ENCODE measurements around the gene LCP2. TPM values are rescaled to one million over a fixed set of nuclear protein-coding genes. Genes with fewer than 3 reads are reported as not detected.
"Not testable (repeated sequence)": the region's sequence is repeated elsewhere in the genome, so short reads cannot be mapped to it uniquely, and the experiment has no call there.

LCP2 gene
- total RNA-seq, 1 donor from 2014 or later: 351 TPM

- intact Hi-C loops (cut with micrococcal nuclease): loop anchor here (2.0 kb wide), 1 partner anchor 16 kb away; no protein-coding TSS in a partner anchor
- H3K27me3 Mint-ChIP-seq (ENCODE audit: insufficient read depth): no peaks in the 10 kb centered on the region
- peak overlapping the region; percentile 85 for H3K27ac Mint-ChIP-seq
- peaks cover 80% of the 10 kb centered on the region for H3K36me3 Mint-ChIP-seq (ENCODE audit: low read depth)
- peaks cover 87% of the 10 kb centered on the region for H3K4me1 Mint-ChIP-seq (ENCODE audit: low read depth)
- H3K4me3 Mint-ChIP-seq: peak overlapping the region; percentile 64
- no peaks in the 10 kb centered on the region for H3K9me3 Mint-ChIP-seq
- DNase-seq (ENCODE audit: low spot score): peak; percentile 47
These were observed 35.2 kb downstream of the LCP2 start for GRCh38 chr5:170262061-170263045.

DNA sequence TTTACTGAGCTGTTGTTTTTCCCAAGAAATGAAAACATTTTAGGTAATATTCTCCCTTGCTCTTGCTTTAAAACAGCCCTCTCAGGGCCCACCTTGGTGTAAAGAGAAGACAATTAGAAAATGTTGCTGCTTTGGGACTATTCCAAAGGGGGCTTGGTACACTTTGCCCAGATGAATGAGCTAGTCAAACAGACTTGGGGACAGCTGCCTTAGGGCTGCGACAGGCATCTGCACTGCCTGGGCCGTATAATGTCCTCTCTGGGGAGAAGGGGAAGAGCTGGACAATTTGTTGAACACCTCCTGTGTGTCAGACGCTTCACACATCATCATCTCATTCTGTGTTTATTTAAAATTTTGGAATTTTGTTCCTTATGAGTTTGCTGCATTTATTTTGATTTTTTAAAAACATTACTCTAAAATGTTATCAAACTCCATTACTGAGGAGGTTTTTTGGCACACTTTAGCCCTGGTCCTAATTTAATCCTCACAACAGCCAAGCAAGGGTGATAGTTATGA, 36.0 kb downstream of the LCP2 start:
- Mint-ChIP-seq H3K36me3 (ENCODE audit: low read depth) (peaks cover 81% of the 10 kb centered on the region), H3K4me3 (peak overlapping the region; percentile 65), H3K4me1 (ENCODE audit: low read depth) (peaks cover 87% of the 10 kb centered on the region), H3K27ac (peak overlapping the region; percentile 85), H3K9me3 (no peaks in the 10 kb centered on the region), H3K27me3 (ENCODE audit: insufficient read depth) (no peaks in the 10 kb centered on the region)
- no peak for DNase-seq (ENCODE audit: low spot score)
- intact Hi-C loops (cut with micrococcal nuclease): loop anchor here (2.0 kb wide), 1 partner anchor 17 kb away; no protein-coding TSS in a partner anchor

GRCh38 chr5:170257370-170257769, 40.2 kb downstream of the LCP2 start:
- no peak for DNase-seq (ENCODE audit: low spot score)
- intact Hi-C loops (cut with micrococcal nuclease): no loop called here
- Mint-ChIP-seq H3K27me3 (ENCODE audit: insufficient read depth) (no peaks in the 10 kb centered on the region), H3K36me3 (ENCODE audit: low read depth) (peaks cover 88% of the 10 kb centered on the region), H3K27ac (peak overlapping the region; percentile 74), H3K4me1 (ENCODE audit: low read depth) (peaks cover 82% of the 10 kb centered on the region), H3K9me3 (no peaks in the 10 kb centered on the region), H3K4me3 (no peak overlapping the region)

- intact Hi-C loops (cut with micrococcal nuclease): no loop called here
These were observed 41.0 kb downstream of the LCP2 start for GRCh38 chr5:170256571-170256970.

DNA sequence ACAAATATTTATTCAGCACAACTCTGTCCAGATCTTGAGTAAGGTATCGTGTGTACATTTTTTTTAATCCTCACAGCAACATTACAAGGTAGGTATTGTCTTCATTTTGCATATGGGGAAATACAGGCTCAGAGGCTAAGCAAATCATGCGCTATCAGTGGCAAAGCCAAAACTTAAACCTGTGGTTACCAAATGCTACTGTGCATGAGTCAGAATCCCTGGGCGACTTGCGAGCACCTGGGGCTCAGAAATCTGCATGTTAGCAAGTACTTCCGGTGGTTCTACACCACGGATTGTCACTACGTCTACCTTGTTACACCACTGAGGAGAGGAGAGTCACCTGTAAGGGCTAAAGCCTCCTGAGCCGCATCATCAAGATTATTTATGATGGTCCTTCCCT, 43.5 kb downstream of the LCP2 start:
- H3K9me3 Mint-ChIP-seq: no peaks in the 10 kb centered on the region
- peaks cover 87% of the 10 kb centered on the region for H3K36me3 Mint-ChIP-seq (ENCODE audit: low read depth)
- H3K27ac Mint-ChIP-seq: peak overlapping the region; percentile 66
- peak overlapping the region; percentile 13 for H3K4me3 Mint-ChIP-seq
- intact Hi-C loops (cut with micrococcal nuclease): loop anchor here (1.0 to 2.0 kb wide), 4 partner anchors 13 to 77 kb away; no protein-coding TSS in a partner anchor
- H3K27me3 Mint-ChIP-seq (ENCODE audit: insufficient read depth): no peaks in the 10 kb centered on the region
- H3K4me1 Mint-ChIP-seq (ENCODE audit: low read depth): peaks cover 63% of the 10 kb centered on the region
- peak; percentile 68 for DNase-seq (ENCODE audit: low spot score)

More at GRCh38 chr5:170256571-170256970, 41.0 kb downstream of the LCP2 start:
- H3K27ac Mint-ChIP-seq: peak overlapping the region; percentile 74
- peaks cover 88% of the 10 kb centered on the region for H3K36me3 Mint-ChIP-seq (ENCODE audit: low read depth)
- no peak for DNase-seq (ENCODE audit: low spot score)
- peaks cover 74% of the 10 kb centered on the region for H3K4me1 Mint-ChIP-seq (ENCODE audit: low read depth)
- no peaks in the 10 kb centered on the region for H3K9me3 Mint-ChIP-seq
- no peaks in the 10 kb centered on the region for H3K27me3 Mint-ChIP-seq (ENCODE audit: insufficient read depth)
- no peak overlapping the region for H3K4me3 Mint-ChIP-seq

DNA sequence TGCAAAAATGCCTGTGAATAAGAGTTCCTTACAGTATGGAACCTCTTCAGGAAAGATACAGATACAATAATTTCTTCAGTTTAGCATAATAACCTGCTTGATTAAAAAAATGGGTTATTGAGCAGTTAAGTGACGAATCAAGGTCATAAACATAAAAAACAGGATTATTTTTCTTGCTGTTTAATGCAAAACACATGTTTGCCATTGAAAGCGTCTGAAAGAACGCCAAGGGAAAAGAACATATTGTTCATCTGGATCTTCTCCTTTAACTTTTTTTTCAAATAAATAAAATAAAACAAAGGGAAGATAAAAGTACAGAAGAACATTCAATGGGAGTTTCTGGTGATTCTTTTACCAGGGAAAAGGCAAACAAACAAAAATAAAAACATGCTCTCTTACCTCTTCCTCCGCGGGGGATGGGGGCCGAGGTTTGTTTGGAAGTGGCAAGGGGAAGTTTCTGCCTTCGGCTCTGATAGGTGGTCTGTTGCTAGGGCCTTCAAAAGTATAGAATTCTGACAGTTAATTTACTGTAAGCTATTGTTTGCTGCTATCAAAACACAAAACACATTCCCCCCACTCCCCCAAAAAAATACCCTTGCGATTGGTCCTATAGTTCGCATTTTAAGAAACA, 44.7 kb downstream of the LCP2 start:
- H3K4me3 Mint-ChIP-seq: no peak overlapping the region
- no peak for DNase-seq (ENCODE audit: low spot score)

DNA sequence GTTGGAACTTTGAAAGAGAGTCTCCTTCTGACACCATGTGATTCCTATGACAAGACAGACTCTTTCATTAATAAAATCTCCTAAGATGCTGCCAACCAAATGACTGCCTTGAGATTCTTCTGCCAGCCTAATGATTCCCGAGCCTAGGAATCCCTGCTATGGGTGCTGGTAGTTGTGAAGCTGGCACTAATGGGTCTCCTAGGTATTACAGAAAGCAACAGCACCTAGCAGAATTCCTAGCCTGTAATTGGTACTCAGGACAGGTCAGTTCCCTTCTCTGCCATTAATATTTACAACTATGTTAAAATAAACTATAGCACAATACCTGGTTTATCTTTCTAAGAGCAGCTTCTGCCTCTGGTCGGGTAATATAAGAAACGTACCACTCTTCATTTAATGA, 45.5 kb downstream of the LCP2 start:
- no peaks in the 10 kb centered on the region for H3K27me3 Mint-ChIP-seq (ENCODE audit: insufficient read depth)
- H3K4me1 Mint-ChIP-seq (ENCODE audit: low read depth): peaks cover 52% of the 10 kb centered on the region
- no peak for DNase-seq (ENCODE audit: low spot score)
- no peaks in the 10 kb centered on the region for H3K9me3 Mint-ChIP-seq
- H3K4me3 Mint-ChIP-seq: no peak overlapping the region
- intact Hi-C loops (cut with micrococcal nuclease): loop anchor here (2.0 kb wide), 1 partner anchor 15 kb away; no protein-coding TSS in a partner anchor
- peaks cover 91% of the 10 kb centered on the region for H3K36me3 Mint-ChIP-seq (ENCODE audit: low read depth)
- no peak overlapping the region for H3K27ac Mint-ChIP-seq

More for the DNA sequence above, 44.7 kb downstream of the LCP2 start:
- peaks cover 60% of the 10 kb centered on the region for H3K4me1 Mint-ChIP-seq (ENCODE audit: low read depth)
- no peaks in the 10 kb centered on the region for H3K9me3 Mint-ChIP-seq
- no peak overlapping the region for H3K27ac Mint-ChIP-seq
- intact Hi-C loops (cut with micrococcal nuclease): loop anchor here (2.0 kb wide), 1 partner anchor 16 kb away; no protein-coding TSS in a partner anchor
- no peaks in the 10 kb centered on the region for H3K27me3 Mint-ChIP-seq (ENCODE audit: insufficient read depth)
- H3K36me3 Mint-ChIP-seq (ENCODE audit: low read depth): peaks cover 90% of the 10 kb centered on the region

DNA sequence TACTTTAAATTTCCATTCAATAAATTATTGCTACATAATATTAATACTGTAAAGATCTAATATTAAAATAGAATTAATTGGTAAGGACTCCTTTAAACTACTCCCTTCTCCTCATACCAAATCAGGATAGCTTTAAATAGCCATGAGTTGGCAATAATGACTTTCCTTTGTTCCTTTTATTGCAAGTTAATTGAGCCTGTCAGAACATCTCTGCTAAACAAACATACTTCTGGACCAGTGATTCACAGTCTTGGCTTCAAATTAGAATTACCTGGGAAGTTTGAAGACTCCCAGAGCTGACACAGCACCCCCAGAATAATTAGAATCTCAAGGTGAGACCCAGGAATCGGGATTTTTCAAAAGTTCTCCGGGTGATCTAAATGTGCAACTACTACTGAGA, 46.1 kb downstream of the LCP2 start:
- Mint-ChIP-seq H3K9me3 (no peaks in the 10 kb centered on the region), H3K36me3 (ENCODE audit: low read depth) (peaks cover 92% of the 10 kb centered on the region), H3K4me1 (ENCODE audit: low read depth) (peaks cover 46% of the 10 kb centered on the region), H3K4me3 (no peak overlapping the region), H3K27me3 (ENCODE audit: insufficient read depth) (no peaks in the 10 kb centered on the region), H3K27ac (peak overlapping the region; percentile 25)
- intact Hi-C loops (cut with micrococcal nuclease): no loop called here
- DNase-seq (ENCODE audit: low spot score): no peak

GRCh38 chr5:170250810-170251317, 46.7 kb downstream of the LCP2 start:
- DNase-seq (ENCODE audit: low spot score): no peak
- Mint-ChIP-seq H3K4me3 (no peak overlapping the region), H3K36me3 (ENCODE audit: low read depth) (peaks cover 91% of the 10 kb centered on the region), H3K9me3 (peaks cover 1% of the 10 kb centered on the region), H3K4me1 (ENCODE audit: low read depth) (peaks cover 40% of the 10 kb centered on the region), H3K27ac (peak overlapping the region; percentile 40), H3K27me3 (ENCODE audit: insufficient read depth) (no peaks in the 10 kb centered on the region)
- intact Hi-C loops (cut with micrococcal nuclease): no loop called here

DNA sequence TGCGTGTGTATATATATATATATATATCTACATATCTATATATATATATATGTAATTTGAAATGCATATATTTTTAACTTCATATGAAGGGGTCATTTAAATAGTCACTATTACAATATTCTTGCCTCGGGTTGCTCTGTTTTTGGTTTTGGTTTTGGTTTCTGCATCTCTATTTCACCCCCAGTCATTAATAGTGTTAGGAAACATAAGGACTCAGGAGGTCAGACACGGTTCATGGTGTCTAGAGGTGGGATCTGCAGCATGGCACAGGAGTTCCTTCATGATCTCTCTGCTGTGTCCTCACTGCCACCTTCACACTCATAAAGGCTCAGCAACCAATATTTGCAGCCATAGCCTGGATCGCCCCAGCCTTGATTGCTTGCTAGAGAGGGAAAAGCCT, 48.2 kb downstream of the LCP2 start:
- Mint-ChIP-seq H3K9me3 (peaks cover 5% of the 10 kb centered on the region), H3K4me3 (no peak overlapping the region), H3K4me1 (ENCODE audit: low read depth) (peaks cover 26% of the 10 kb centered on the region), H3K36me3 (ENCODE audit: low read depth) (peaks cover 86% of the 10 kb centered on the region), H3K27me3 (ENCODE audit: insufficient read depth) (no peaks in the 10 kb centered on the region), H3K27ac (peak overlapping the region; percentile 15)
- no peak for DNase-seq (ENCODE audit: low spot score)
- intact Hi-C loops (cut with micrococcal nuclease): no loop called here

DNA sequence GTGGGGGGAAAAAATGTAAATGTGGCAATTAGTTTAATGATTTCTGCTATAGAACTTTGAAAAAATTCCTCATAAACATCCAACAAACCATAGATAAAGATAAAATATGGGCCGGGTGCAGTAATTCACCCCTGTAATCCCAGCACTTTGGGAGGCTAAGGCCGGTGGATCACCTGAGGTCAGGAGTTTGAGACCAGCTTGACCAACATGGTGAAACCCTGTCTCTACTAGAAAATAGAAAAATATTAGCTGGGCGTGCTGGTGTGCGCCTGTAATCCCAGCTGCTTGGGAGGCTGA, 48.7 kb downstream of the LCP2 start:
- H3K27me3 Mint-ChIP-seq (ENCODE audit: insufficient read depth); H3K4me3 Mint-ChIP-seq; intact Hi-C loops (cut with micrococcal nuclease); H3K9me3 Mint-ChIP-seq; H3K27ac Mint-ChIP-seq; DNase-seq (ENCODE audit: low spot score): not testable (repeated sequence)
- H3K4me1 Mint-ChIP-seq (ENCODE audit: low read depth): peaks cover 21% of the 10 kb centered on the region
- peaks cover 82% of the 10 kb centered on the region for H3K36me3 Mint-ChIP-seq (ENCODE audit: low read depth)

DNA sequence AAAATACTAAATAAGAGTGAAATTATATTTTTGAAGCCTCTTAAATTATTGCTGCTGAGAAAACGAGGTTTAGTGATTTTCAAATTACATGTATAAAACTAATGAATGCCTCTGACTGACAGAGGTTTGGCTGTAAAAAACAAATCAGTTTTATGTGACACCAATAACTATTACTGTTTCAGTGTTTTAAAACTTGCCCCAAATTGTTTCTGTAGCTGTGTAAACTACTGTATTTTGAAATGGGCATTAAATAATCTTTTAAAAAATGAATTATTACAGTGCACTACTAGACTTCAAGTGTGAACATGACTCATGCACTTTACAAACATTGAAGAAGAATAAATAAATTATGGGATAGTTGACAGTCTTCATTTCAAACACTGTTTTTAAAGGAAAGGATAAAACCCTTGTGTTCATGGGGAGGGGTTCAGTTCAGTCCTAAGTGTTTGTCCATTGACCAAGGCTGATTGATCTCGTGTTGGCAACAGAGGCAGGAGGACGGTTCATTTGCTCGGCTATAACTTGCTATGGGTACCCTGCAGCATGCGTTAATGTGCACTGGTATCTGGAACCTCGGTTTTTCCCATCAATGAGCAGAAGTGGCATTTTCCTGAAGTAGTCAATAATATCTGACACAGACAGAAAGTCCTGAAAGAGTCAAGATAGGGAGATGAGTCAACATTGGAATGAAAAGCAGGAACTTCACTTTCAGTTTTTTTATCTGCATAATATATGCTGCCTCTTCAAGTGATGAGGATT, 49.2 kb downstream of the LCP2 start:
- H3K27me3 Mint-ChIP-seq (ENCODE audit: insufficient read depth): no peaks in the 10 kb centered on the region
- no peak overlapping the region for H3K4me3 Mint-ChIP-seq
- peak overlapping the region; percentile 48 for H3K27ac Mint-ChIP-seq
- peaks cover 17% of the 10 kb centered on the region for H3K4me1 Mint-ChIP-seq (ENCODE audit: low read depth)
- no peak for DNase-seq (ENCODE audit: low spot score)
- peaks cover 76% of the 10 kb centered on the region for H3K36me3 Mint-ChIP-seq (ENCODE audit: low read depth)
- H3K9me3 Mint-ChIP-seq: peaks cover 5% of the 10 kb centered on the region
- intact Hi-C loops (cut with micrococcal nuclease): no loop called here

Measured in activated T-helper 1 cell treated with anti-CD3 and anti-CD28 coated beads, Interleukin-12 subunit alpha, Interleukin-12 subunit beta, Interleukin-2, Interleukin-4 antibody, amounts not matched to agents 30 ng/mL and 10 ng/mL and 1 ng/mL, durations not matched to agents 14 hours and 24 hours and 36 hours (primary cell).